H9 (cell line): Measurements from ENCODE around the gene UNC79. TPM values are rescaled to one million over a fixed set of nuclear protein-coding genes. Genes with fewer than 3 reads are reported as not detected.

Source experiments
- DNase-seq: peaks from one replicate; pipeline ENCODE4 v3.0.0-alpha.2; 2017
- H2AFZ ChIP-seq: one replicate; pipeline ENCODE4 v1.6.1; 2013; ENCODE audit warnings: mild to moderate bottlenecking, low read length, control low read depth, moderate library complexity
- H2AK5ac ChIP-seq: 2 replicates; pipeline ENCODE4 v1.6.1; 2013; ENCODE audit warnings: low read length, control low read depth, mixed read lengths; ENCODE audit not compliant: insufficient read length
- H2BK120ac ChIP-seq: one replicate; pipeline ENCODE4 v1.6.1; 2013; ENCODE audit warnings: low read depth, mild to moderate bottlenecking, low read length, control low read depth, inconsistent platforms; ENCODE audit not compliant: poor library complexity, severe bottlenecking
- H2BK12ac ChIP-seq: 2 replicates; pipeline ENCODE4 v1.6.1; 2013; ENCODE audit warnings: low read length, control low read depth, mixed read lengths, low read depth; ENCODE audit not compliant: insufficient read length
- H2BK15ac ChIP-seq: 2 replicates; pipeline ENCODE4 v1.6.1; 2013; ENCODE audit warnings: low read depth, low read length, control low read depth
- H2BK20ac ChIP-seq: one replicate; pipeline ENCODE4 v1.6.1; 2013; ENCODE audit warnings: low read depth, mild to moderate bottlenecking, low read length, control low read depth, inconsistent platforms; ENCODE audit not compliant: poor library complexity, severe bottlenecking
- H2BK5ac ChIP-seq: 2 replicates; pipeline ENCODE4 v1.6.1; 2013; ENCODE audit warnings: low read length, control low read depth, mixed read lengths; ENCODE audit not compliant: insufficient read length
- H3K14ac ChIP-seq: 2 replicates; pipeline ENCODE4 v1.6.1; 2013; ENCODE audit warnings: low read length, control low read depth; ENCODE audit not compliant: insufficient read depth
- H3K18ac ChIP-seq: 2 replicates; pipeline ENCODE4 v1.6.1; 2013; ENCODE audit warnings: low read depth, mild to moderate bottlenecking, mixed read lengths, low read length, control low read depth; ENCODE audit not compliant: insufficient read length
- H3K23ac ChIP-seq: 2 replicates; pipeline ENCODE4 v1.6.1; 2013; ENCODE audit warnings: low read length, control low read depth, mixed read lengths, low read depth; ENCODE audit not compliant: insufficient read length
- H3K23me2 ChIP-seq: 2 replicates; pipeline ENCODE4 v1.6.1; 2013; ENCODE audit warnings: low read depth, mild to moderate bottlenecking, mixed read lengths, low read length, control low read depth; ENCODE audit not compliant: insufficient read length, poor library complexity, severe bottlenecking
- H3K27ac ChIP-seq: 2 replicates; pipeline ENCODE4 v1.5.1; 2013; ENCODE audit warnings: low read length, control low read depth, mixed read lengths, low read depth; ENCODE audit not compliant: insufficient read length
- H3K27me3 ChIP-seq: 2 replicates; pipeline ENCODE4 v1.6.1; 2013; ENCODE audit warnings: low read length, control low read depth, inconsistent platforms; ENCODE audit not compliant: insufficient read depth
- H3K4ac ChIP-seq: 2 replicates; pipeline ENCODE4 v1.6.1; 2013; ENCODE audit warnings: low read depth, mild to moderate bottlenecking, control low read depth, inconsistent platforms, low read length, moderate library complexity
- H3K4me1 ChIP-seq: 2 replicates; pipeline ENCODE4 v1.6.1; 2013; ENCODE audit warnings: low read length, control low read depth, inconsistent platforms; ENCODE audit not compliant: insufficient read depth
- H3K4me2 ChIP-seq: 2 replicates; pipeline ENCODE4 v1.6.1; 2013; ENCODE audit warnings: low read length, control low read depth, mixed read lengths; ENCODE audit not compliant: insufficient read length, insufficient read depth
- H3K56ac ChIP-seq: 2 replicates; pipeline ENCODE4 v1.6.1; 2013; ENCODE audit warnings: low read depth, mild to moderate bottlenecking, mixed read lengths, low read length, control low read depth; ENCODE audit not compliant: insufficient read length
- H3K79me1 ChIP-seq: 2 replicates; pipeline ENCODE4 v1.6.1; 2013; ENCODE audit warnings: low read depth, mild to moderate bottlenecking, moderate library complexity, low read length, control low read depth, inconsistent platforms; ENCODE audit not compliant: insufficient read depth, poor library complexity, severe bottlenecking
- H3K79me2 ChIP-seq: 2 replicates; pipeline ENCODE4 v1.6.1; 2013; ENCODE audit warnings: low read length, control low read depth, inconsistent platforms; ENCODE audit not compliant: insufficient read depth
- H3K9ac ChIP-seq: 2 replicates; pipeline ENCODE4 v1.6.1; 2013; ENCODE audit warnings: low read length, control low read depth, mixed read lengths; ENCODE audit not compliant: insufficient read length; ENCODE audit errors: extremely low read depth
- H3K9me3 ChIP-seq: one replicate; pipeline ENCODE4 v1.6.1; 2013; ENCODE audit warnings: low read depth, low read length, inconsistent platforms; ENCODE audit not compliant: control insufficient read depth
- H3T11ph ChIP-seq: one replicate; pipeline ENCODE4 v1.6.1; 2013; ENCODE audit warnings: mild to moderate bottlenecking, low read length, control low read depth, inconsistent platforms
- H4K20me1 ChIP-seq: one replicate; pipeline ENCODE4 v1.6.1; 2013; ENCODE audit not compliant: control insufficient read depth, insufficient read length, insufficient read depth
- H4K5ac ChIP-seq: 2 replicates; pipeline ENCODE4 v1.6.1; 2013; ENCODE audit warnings: low read depth, mild to moderate bottlenecking, mixed read lengths, low read length, control low read depth; ENCODE audit not compliant: insufficient read length
- H4K8ac ChIP-seq: replicated peaks from 2 replicates; pipeline ENCODE4 v1.6.1; 2013; ENCODE audit warnings: low read length, control low read depth, mixed read lengths, low read depth; ENCODE audit not compliant: insufficient read length
- H4K91ac ChIP-seq: 2 replicates; pipeline ENCODE4 v1.6.1; 2013; ENCODE audit warnings: low read depth, mild to moderate bottlenecking, moderate library complexity, mixed read lengths, low read length, control low read depth; ENCODE audit not compliant: insufficient read length
- H3K27ac Mint-ChIP-seq, 3 experiments: 2 replicates in 2 of 3; 3 replicates in 1 of 3; pipeline ENCODE4 v1.8.0; 2020 to 2021; ENCODE audit warnings: mixed read lengths in 3 of 3, mild to moderate bottlenecking in 1 of 3, moderate library complexity in 1 of 3
- H3K27me3 Mint-ChIP-seq: 2 replicates; pipeline ENCODE4 v1.8.0; 2021; ENCODE audit warnings: low read depth, mild to moderate bottlenecking, moderate library complexity, mixed read lengths
- H3K36me3 Mint-ChIP-seq, 3 experiments: 2 replicates in 2 of 3; 3 replicates in 1 of 3; pipeline ENCODE4 v1.8.0; 2020 to 2021; ENCODE audit warnings: low read depth in 3 of 3, mixed read lengths in 3 of 3; ENCODE audit not compliant: insufficient read depth in 1 of 3
- H3K4me1 Mint-ChIP-seq, 2 experiments: 2 replicates each; pipeline ENCODE4 v1.8.0; 2020; ENCODE audit warnings: mixed read lengths in 2 of 2
- H3K4me3 Mint-ChIP-seq, 2 experiments: 2 replicates in 1 of 2; 3 replicates in 1 of 2; pipeline ENCODE4 v1.8.0; 2020 to 2021; ENCODE audit warnings: mild to moderate bottlenecking in 2 of 2, mixed read lengths in 2 of 2, moderate library complexity in 1 of 2
- H3K9me3 Mint-ChIP-seq, 2 experiments: 2 replicates in 1 of 2; 3 replicates in 1 of 2; pipeline ENCODE4 v1.8.0; 2020; ENCODE audit warnings: mild to moderate bottlenecking in 2 of 2, mixed read lengths in 2 of 2, moderate library complexity in 1 of 2
- CTCF ChIP-seq: fragments of 200-600 bp; sonication (generic); conservative IDR thresholded peaks from 3 replicates; pipeline ENCODE4 v1.8.0; 2021; ENCODE audit warnings: antibody characterized with exemption, mild to moderate bottlenecking
- WGBS: extraction: QIAGEN DNeasy Blood & Tissue Kit; methylation state at CpG from one replicate; pipeline ENCODE4 v1.1.7; 2013; ENCODE audit warnings: missing lambda C conversion rate, low lambda C conversion rate, mixed read lengths; ENCODE audit not compliant: insufficient read length; ENCODE audit errors: extremely low coverage; 5-methylcytosine and 5-hydroxymethylcytosine counted together
- total RNA-seq: library from RNA; stranded (reverse); gene quantifications from 2 replicates; pipeline ENCODE4 v1.2.1, GENCODE V29; 2021

UNC79 gene
- total RNA-seq, 1 experiment from 2014 or later: 3.0 TPM

- no peak overlapping the region for H3T11ph ChIP-seq
- no peaks in the 10 kb centered on the region for H3K27me3 ChIP-seq
- no peak overlapping the region for H2AK5ac ChIP-seq
- H2BK15ac ChIP-seq: no peak overlapping the region
- no peak overlapping the region for H2AFZ ChIP-seq
- Mint-ChIP-seq H3K27me3 (no peaks in the 10 kb centered on the region), H3K9me3 (peaks cover 9 to 15% of the 10 kb centered on the region in 2 experiments), H3K36me3 (peaks cover 13 to 16% (median 13%) of the 10 kb centered on the region in 3 experiments), H3K27ac (peak overlapping the region in 1 of 3 experiments; percentile 76; a peak in 2 of 7 replicates), H3K4me1 (peaks cover 18 to 23% of the 10 kb centered on the region in 2 experiments), H3K4me3 (no peak overlapping the region; a peak in 1 of 5 replicates)
- H3K4me1 ChIP-seq: no peaks in the 10 kb centered on the region
- no peak overlapping the region for H3K27ac ChIP-seq
- no peak overlapping the region for H3K4me2 ChIP-seq
- no peak overlapping the region for H3K56ac ChIP-seq
- TF ChIP-seq CTCF: no peak
- H2BK12ac ChIP-seq: no peak overlapping the region
- H3K14ac ChIP-seq: no peak overlapping the region
- no peaks in the 10 kb centered on the region for H3K79me2 ChIP-seq
- H3K79me1 ChIP-seq: no peaks in the 10 kb centered on the region
- H4K8ac ChIP-seq: no peak overlapping the region
- H2BK5ac ChIP-seq: no peak overlapping the region
- DNase-seq: no peak
- H4K5ac ChIP-seq: no peak overlapping the region
- H3K23ac ChIP-seq: no peak overlapping the region
- no peak overlapping the region for H2BK120ac ChIP-seq
- no CpG with 5 or more reads among the region's 2 CpGs for WGBS
- no peak overlapping the region for H3K9ac ChIP-seq
- H4K91ac ChIP-seq: no peak overlapping the region
- H3K4ac ChIP-seq: no peak overlapping the region
- H3K18ac ChIP-seq: no peak overlapping the region
- H4K20me1 ChIP-seq: no peaks in the 10 kb centered on the region
- H3K23me2 ChIP-seq: no peaks in the 10 kb centered on the region
- no peak overlapping the region for H2BK20ac ChIP-seq
- peaks cover 7% of the 10 kb centered on the region for H3K9me3 ChIP-seq
Observed at GRCh38 chr14:93525696-93526451, 95.1 kb downstream of the UNC79 start.
